Liver (tissue), 9 donors: ENCODE measurements around the gene SGF29. TPM values are rescaled to one million over a fixed set of nuclear protein-coding genes. Genes with fewer than 3 reads are reported as not detected.
"Not testable (repeated sequence)": the region's sequence is repeated elsewhere in the genome, so short reads cannot be mapped to it uniquely, and the experiment has no call there.

Experiments used
- DNase-seq: peaks from one replicate; pipeline ENCODE4 v3.0.0-alpha.2; 2017; ENCODE audit warnings: low spot score
- H3K27ac ChIP-seq, 2 donors: one replicate each; pipeline ENCODE4 v1.7.0; 2013; ENCODE audit warnings: inconsistent platforms in 2 of 2, low read length in 2 of 2, control low read depth in 1 of 2, low read depth in 1 of 2, mild to moderate bottlenecking in 1 of 2
- H3K27me3 ChIP-seq, 4 donors: one replicate each; pipeline versions ENCODE4 v1.6.1 to v1.7.0; 2013; ENCODE audit warnings: low read length in 3 of 4, inconsistent platforms in 1 of 4, mild to moderate bottlenecking in 1 of 4, moderate library complexity in 1 of 4; ENCODE audit not compliant: control insufficient read depth in 4 of 4, insufficient read depth in 4 of 4
- H3K36me3 ChIP-seq, 4 donors: one replicate each; pipeline versions ENCODE4 v1.6.1 to v1.7.0; 2013; ENCODE audit warnings: low read length in 3 of 4, mild to moderate bottlenecking in 3 of 4, low read depth in 1 of 4, moderate library complexity in 1 of 4; ENCODE audit not compliant: control insufficient read depth in 4 of 4, insufficient read depth in 3 of 4
- H3K4me1 ChIP-seq, 4 donors: one replicate each; pipeline versions ENCODE4 v1.6.1 to v1.7.0; 2013; ENCODE audit warnings: low read length in 3 of 4, mild to moderate bottlenecking in 3 of 4, moderate library complexity in 1 of 4; ENCODE audit not compliant: control insufficient read depth in 4 of 4, insufficient read depth in 4 of 4
- H3K4me3 ChIP-seq, 3 donors: one replicate each; pipeline versions ENCODE4 v1.6.1 to v1.7.0; 2013; ENCODE audit warnings: low read length in 3 of 3, control low read depth in 1 of 3, low read depth in 1 of 3, mild to moderate bottlenecking in 1 of 3
- H3K9ac ChIP-seq, 2 donors: one replicate each; pipeline ENCODE4 v1.7.0; 2013; ENCODE audit warnings: low read length in 2 of 2, mild to moderate bottlenecking in 2 of 2, moderate library complexity in 2 of 2, control low read depth in 1 of 2, low read depth in 1 of 2
- H3K9me3 ChIP-seq, 4 donors: one replicate each; pipeline versions ENCODE4 v1.6.1 to v1.7.0; 2013; ENCODE audit warnings: low read length in 3 of 4; ENCODE audit not compliant: control insufficient read depth in 4 of 4
- ATF3 ChIP-seq: IDR thresholded peaks from 2 replicates; pipeline ENCODE4 v1.6.1; 2016; ENCODE audit warnings: antibody characterized with exemption
- EGR1 ChIP-seq, 2 donors: IDR thresholded peaks; 2 replicates each; pipeline ENCODE4 v1.6.1; 2016 to 2018; ENCODE audit warnings: antibody characterized with exemption in 2 of 2, low read depth in 2 of 2
- FOXA1 ChIP-seq: IDR thresholded peaks from 2 replicates; pipeline ENCODE4 v1.6.1; 2016; ENCODE audit warnings: antibody characterized with exemption
- FOXA2 ChIP-seq: IDR thresholded peaks from 2 replicates; pipeline ENCODE4 v1.6.1; 2016; ENCODE audit warnings: antibody characterized with exemption
- GABPA ChIP-seq, 2 donors: IDR thresholded peaks in 1 of 2; conservative IDR thresholded peaks in 1 of 2; 2 replicates each; pipeline ENCODE4 v1.6.1; 2016; ENCODE audit warnings: antibody characterized with exemption in 2 of 2, mild to moderate bottlenecking in 1 of 2, moderate library complexity in 1 of 2
- HNF4A ChIP-seq, 2 donors: conservative IDR thresholded peaks; 2 replicates each; pipeline ENCODE4 v1.6.1; 2016; ENCODE audit warnings: antibody characterized with exemption in 2 of 2, mild to moderate bottlenecking in 2 of 2
- HNF4G ChIP-seq: IDR thresholded peaks from 2 replicates; pipeline ENCODE4 v1.6.1; 2016; ENCODE audit warnings: antibody characterized with exemption
- JUND ChIP-seq, 2 donors: IDR thresholded peaks; 2 replicates each; pipeline ENCODE4 v1.6.1; 2016; ENCODE audit warnings: antibody characterized with exemption in 2 of 2
- NR2F2 ChIP-seq: IDR thresholded peaks from 2 replicates; pipeline ENCODE4 v1.6.1; 2016; ENCODE audit warnings: antibody characterized with exemption
- RAD21 ChIP-seq, 2 donors: IDR thresholded peaks; 2 replicates each; pipeline ENCODE4 v1.6.1; 2016; ENCODE audit warnings: antibody characterized with exemption in 2 of 2, mild to moderate bottlenecking in 2 of 2
- REST ChIP-seq: IDR thresholded peaks from 2 replicates; pipeline ENCODE4 v1.6.1; 2016; ENCODE audit warnings: antibody characterized with exemption, mild to moderate bottlenecking
- RXRA ChIP-seq, 2 donors: IDR thresholded peaks; 2 replicates each; pipeline ENCODE4 v1.6.1; 2017 to 2018; ENCODE audit warnings: antibody characterized with exemption in 2 of 2, mild to moderate bottlenecking in 1 of 2
- SP1 ChIP-seq: IDR thresholded peaks from 2 replicates; pipeline ENCODE4 v1.6.1; 2018; ENCODE audit warnings: antibody characterized with exemption, mild to moderate bottlenecking
- TAF1 ChIP-seq: conservative IDR thresholded peaks from 2 replicates; pipeline ENCODE4 v1.6.1; 2016; ENCODE audit warnings: antibody characterized with exemption, mild to moderate bottlenecking
- YY1 ChIP-seq: IDR thresholded peaks from 2 replicates; pipeline ENCODE4 v1.6.1; 2016; ENCODE audit warnings: antibody characterized with exemption, mild to moderate bottlenecking
- WGBS: extraction: QIAGEN DNeasy Blood & Tissue Kit; methylation state at CpG from one replicate; pipeline ENCODE4 v1.1.7; 2013; 5-methylcytosine and 5-hydroxymethylcytosine counted together
- polyA plus RNA-seq, 2 donors: library from polyadenylated mRNA; stranded (reverse) in 1 of 2; unstranded in 1 of 2; fragments of 200-250 nt in 1 of 2; fragments of >200 nt in 1 of 2; fragmentation: Nextera tagmentation in 1 of 2; extraction: Ambion mirVana in 1 of 2; gene quantifications; one replicate each; pipeline versions ENCODE4 v1.2.1 to v1.2.3, GENCODE V29; 2013 to 2015
- total RNA-seq, 2 donors: library from RNA; depleted of rRNA; stranded (reverse); fragments of >200 nt; gene quantifications; one replicate each; pipeline ENCODE4 v1.2.3, GENCODE V29; 2014
- TF ChIP-seq, protein P1 (sequence below): fragments of 150-350 bp; IDR thresholded peaks from 2 replicates; pipeline ENCODE4 v1.5.1; 2017; ENCODE audit warnings: improper control_type of control experiment, low read depth, low read length; ENCODE audit not compliant: missing input control
- TF ChIP-seq, protein P2 (sequence below): IDR thresholded peaks from 2 replicates; pipeline ENCODE4 v1.6.1; 2016; ENCODE audit warnings: antibody characterized with exemption
- TF ChIP-seq, protein P3 (sequence below): IDR thresholded peaks from 2 replicates; pipeline ENCODE4 v1.6.1; 2016; ENCODE audit warnings: antibody characterized with exemption
- donor health status: healthy.
- donor health status: healthy.
- donor health status: healthy.
- donor health status: healthy.
- donor health status: healthy.

Gene SGF29
- total and polyA plus RNA-seq, 4 donors: 6.5 to 18.1 (median 10.5) TPM

DNA sequence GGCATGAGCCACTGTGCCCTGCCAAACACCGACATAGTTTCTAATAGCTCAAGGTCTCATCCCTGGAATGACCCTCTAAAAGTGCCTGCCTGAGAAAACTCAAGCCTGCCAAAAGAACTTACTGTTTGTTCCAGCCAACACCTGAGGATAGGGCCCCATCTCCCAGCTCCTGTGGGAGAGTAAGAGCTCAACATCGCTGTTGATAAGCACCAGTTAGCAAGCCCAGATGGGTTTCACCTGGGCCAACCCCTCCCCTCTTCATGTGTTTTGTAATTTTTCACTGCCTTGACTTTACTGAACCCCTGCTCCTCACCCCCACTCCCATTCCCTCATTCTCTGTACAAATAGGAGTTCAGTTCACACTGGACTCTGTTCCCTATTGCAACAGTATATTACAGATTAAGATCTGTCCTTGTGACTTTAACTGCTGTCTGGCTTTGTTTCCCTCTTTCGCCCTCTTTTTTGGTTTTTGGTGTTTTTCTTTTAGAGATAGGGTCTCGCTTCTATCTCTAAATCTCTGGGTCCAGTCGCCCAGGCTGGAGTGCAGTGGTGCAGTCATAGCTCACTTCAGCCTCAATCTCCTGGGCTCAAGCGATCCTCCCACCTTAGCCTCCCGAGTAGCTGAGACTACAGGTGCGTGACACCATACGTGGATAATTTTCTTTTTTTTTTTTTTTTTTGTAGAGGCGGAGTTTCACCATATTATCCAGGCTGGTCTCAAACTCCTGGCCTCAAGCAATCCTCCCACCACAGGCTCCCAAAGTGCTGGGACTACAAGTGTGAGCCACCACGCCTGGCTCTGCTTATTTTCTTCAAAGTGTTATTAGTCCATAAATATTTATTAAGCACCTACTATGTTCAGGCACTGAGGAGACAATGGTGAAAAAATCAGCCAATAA lies 27.3 kb upstream of the SGF29 start:
- Histone ChIP-seq H3K9ac (peak overlapping the region; percentile 92 to 99), H3K27ac (peak overlapping the region; percentile 87 to 95), H3K4me3 (peak overlapping the region; percentile 51 to 72 (median 60)), H3K9me3 (no peaks in the 10 kb centered on the region), H3K27me3 (no peaks in the 10 kb centered on the region), H3K36me3 (no peaks in the 10 kb centered on the region), H3K4me1 (peaks cover 6 to 39% (median 17%) of the 10 kb centered on the region in 4 donors)
- DNase-seq: no peak
- TF ChIP-seq, protein P1, sequence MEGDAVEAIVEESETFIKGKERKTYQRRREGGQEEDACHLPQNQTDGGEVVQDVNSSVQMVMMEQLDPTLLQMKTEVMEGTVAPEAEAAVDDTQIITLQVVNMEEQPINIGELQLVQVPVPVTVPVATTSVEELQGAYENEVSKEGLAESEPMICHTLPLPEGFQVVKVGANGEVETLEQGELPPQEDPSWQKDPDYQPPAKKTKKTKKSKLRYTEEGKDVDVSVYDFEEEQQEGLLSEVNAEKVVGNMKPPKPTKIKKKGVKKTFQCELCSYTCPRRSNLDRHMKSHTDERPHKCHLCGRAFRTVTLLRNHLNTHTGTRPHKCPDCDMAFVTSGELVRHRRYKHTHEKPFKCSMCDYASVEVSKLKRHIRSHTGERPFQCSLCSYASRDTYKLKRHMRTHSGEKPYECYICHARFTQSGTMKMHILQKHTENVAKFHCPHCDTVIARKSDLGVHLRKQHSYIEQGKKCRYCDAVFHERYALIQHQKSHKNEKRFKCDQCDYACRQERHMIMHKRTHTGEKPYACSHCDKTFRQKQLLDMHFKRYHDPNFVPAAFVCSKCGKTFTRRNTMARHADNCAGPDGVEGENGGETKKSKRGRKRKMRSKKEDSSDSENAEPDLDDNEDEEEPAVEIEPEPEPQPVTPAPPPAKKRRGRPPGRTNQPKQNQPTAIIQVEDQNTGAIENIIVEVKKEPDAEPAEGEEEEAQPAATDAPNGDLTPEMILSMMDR: no peak
- TF ChIP-seq, protein P2, sequence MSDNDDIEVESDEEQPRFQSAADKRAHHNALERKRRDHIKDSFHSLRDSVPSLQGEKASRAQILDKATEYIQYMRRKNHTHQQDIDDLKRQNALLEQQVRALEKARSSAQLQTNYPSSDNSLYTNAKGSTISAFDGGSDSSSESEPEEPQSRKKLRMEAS: peak; percentile 75
- TF ChIP-seq ATF3 (peak; percentile 54), NR2F2 (peak; percentile 26), YY1 (peak; percentile 75), RXRA (IDR thresholded peaks at IDR 0.05) (peak; percentile 96 to 98), GABPA (IDR thresholded peaks at IDR 0.05 in 1 of 2, conservative IDR thresholded peaks at IDR 0.05 in 1 of 2) (no peak), JUND (IDR thresholded peaks at IDR 0.05) (peak; percentile 58 to 88), FOXA2 (peak; percentile 62), HNF4G (peak; percentile 93), REST (peak; percentile 94), FOXA1 (peak; percentile 44), RAD21 (IDR thresholded peaks at IDR 0.05) (peak; percentile 30 to 35), EGR1 (IDR thresholded peaks at IDR 0.05; ENCODE audit: low read depth in 2 of 2) (no peak), HNF4A (conservative IDR thresholded peaks at IDR 0.05) (peak; percentile 97 to 98), SP1 (peak; percentile 96), TAF1 (peak; percentile 96)
- TF ChIP-seq, protein P3, sequence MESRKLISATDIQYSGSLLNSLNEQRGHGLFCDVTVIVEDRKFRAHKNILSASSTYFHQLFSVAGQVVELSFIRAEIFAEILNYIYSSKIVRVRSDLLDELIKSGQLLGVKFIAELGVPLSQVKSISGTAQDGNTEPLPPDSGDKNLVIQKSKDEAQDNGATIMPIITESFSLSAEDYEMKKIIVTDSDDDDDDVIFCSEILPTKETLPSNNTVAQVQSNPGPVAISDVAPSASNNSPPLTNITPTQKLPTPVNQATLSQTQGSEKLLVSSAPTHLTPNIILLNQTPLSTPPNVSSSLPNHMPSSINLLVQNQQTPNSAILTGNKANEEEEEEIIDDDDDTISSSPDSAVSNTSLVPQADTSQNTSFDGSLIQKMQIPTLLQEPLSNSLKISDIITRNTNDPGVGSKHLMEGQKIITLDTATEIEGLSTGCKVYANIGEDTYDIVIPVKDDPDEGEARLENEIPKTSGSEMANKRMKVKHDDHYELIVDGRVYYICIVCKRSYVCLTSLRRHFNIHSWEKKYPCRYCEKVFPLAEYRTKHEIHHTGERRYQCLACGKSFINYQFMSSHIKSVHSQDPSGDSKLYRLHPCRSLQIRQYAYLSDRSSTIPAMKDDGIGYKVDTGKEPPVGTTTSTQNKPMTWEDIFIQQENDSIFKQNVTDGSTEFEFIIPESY: peak; percentile 83
- 39% methylated on average over 11 of the region's 11 CpGs for WGBS

DNA sequence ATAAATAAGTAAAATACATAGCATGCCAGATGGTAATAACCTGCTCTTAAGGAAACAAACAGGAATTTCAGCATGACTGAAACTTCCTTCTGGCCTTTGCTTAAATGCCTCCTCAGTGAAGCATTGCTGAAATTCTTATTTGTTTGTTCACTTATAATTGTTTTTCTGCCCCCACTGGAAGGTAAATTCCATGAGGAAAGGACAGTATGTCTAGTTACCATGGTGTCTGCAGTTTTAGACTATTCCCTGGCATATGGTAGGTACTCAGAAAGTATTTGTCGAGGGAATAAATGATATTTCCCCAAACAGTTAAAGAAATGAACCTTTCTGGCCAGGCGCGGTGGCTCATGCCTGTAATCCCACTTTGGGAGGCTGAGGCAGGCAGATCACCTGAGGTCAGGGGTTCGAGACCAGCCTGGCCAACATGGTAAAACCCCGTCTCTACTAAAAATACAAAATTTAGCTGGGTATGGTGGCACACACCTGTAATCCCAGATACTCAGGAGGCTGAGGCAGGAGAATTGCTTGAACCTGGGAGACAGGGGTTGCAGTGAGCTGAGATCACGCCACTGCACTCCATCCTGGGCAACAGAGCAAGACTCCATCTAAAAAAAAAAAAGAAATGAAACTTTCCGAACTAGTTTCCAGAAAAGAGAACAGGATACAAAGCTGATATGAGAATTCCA lies 26.5 kb upstream of the SGF29 start:
- not testable (repeated sequence) for H3K9me3 ChIP-seq, H3K27me3 ChIP-seq, H3K36me3 ChIP-seq, H3K4me3 ChIP-seq, DNase-seq
- H3K9ac ChIP-seq: peak overlapping the region in 1 of 2 donors; percentile 65
- WGBS: 83% methylated on average over 7 of the region's 7 CpGs
- peak overlapping the region; percentile 87 to 95 for H3K27ac ChIP-seq
- peaks cover 6 to 46% (median 25%) of the 10 kb centered on the region in 4 donors for H3K4me1 ChIP-seq
